Stomach smooth muscle (tissue), 2 donors: Measurements from ENCODE around the gene CNTF.

ENCODE experiments used
- H3K27ac ChIP-seq: one replicate; pipeline ENCODE4 v1.7.0; 2013; ENCODE audit warnings: mild to moderate bottlenecking, low read length, inconsistent platforms
- H3K27me3 ChIP-seq, 2 donors: one replicate each; pipeline ENCODE4 v1.7.0; 2013; ENCODE audit warnings: low read length in 2 of 2; ENCODE audit not compliant: insufficient read depth in 2 of 2, control insufficient read depth in 1 of 2
- H3K36me3 ChIP-seq, 2 donors: one replicate each; pipeline ENCODE4 v1.7.0; 2013; ENCODE audit warnings: low read length in 2 of 2; ENCODE audit not compliant: control insufficient read depth in 2 of 2, insufficient read depth in 2 of 2
- H3K4me1 ChIP-seq: one replicate; pipeline ENCODE4 v1.7.0; 2013; ENCODE audit warnings: low read length; ENCODE audit not compliant: control insufficient read depth, insufficient read depth
- H3K4me3 ChIP-seq, 2 donors: one replicate each; pipeline ENCODE4 v1.7.0; 2013; ENCODE audit warnings: low read length in 2 of 2
- H3K9ac ChIP-seq, 2 donors: one replicate each; pipeline ENCODE4 v1.7.0; 2013; ENCODE audit warnings: low read length in 2 of 2, mild to moderate bottlenecking in 1 of 2
- H3K9me3 ChIP-seq, 2 donors: one replicate each; pipeline ENCODE4 v1.7.0; 2013; ENCODE audit warnings: low read length in 2 of 2; ENCODE audit not compliant: control insufficient read depth in 2 of 2
- donor health status: healthy.
- donor health status: Pancreatic carcinoma.

CNTF gene

GRCh38 chr11:58658623-58659022, 36.2 kb downstream of the CNTF start:
- no peak overlapping the region for H3K9ac ChIP-seq
- H3K4me1 ChIP-seq: no peaks in the 10 kb centered on the region

GRCh38 chr11:58659404-58659803, 36.9 kb downstream of the CNTF start:
- H3K36me3 ChIP-seq: no peaks in the 10 kb centered on the region
- H3K4me3 ChIP-seq: no peak overlapping the region
- H3K9me3 ChIP-seq: no peaks in the 10 kb centered on the region
- H3K27me3 ChIP-seq: peaks cover 0 to 10% of the 10 kb centered on the region in 2 donors
- H3K4me1 ChIP-seq: no peaks in the 10 kb centered on the region
- H3K9ac ChIP-seq: no peak overlapping the region
- no peak overlapping the region for H3K27ac ChIP-seq

More at GRCh38 chr11:58658623-58659022, 36.2 kb downstream of the CNTF start:
- H3K36me3 ChIP-seq: no peaks in the 10 kb centered on the region
- no peaks in the 10 kb centered on the region for H3K9me3 ChIP-seq
- H3K27me3 ChIP-seq: peaks cover 0 to 9% of the 10 kb centered on the region in 2 donors
- H3K4me3 ChIP-seq: no peak overlapping the region
- H3K27ac ChIP-seq: no peak overlapping the region

GRCh38 chr11:58659910-58660570, 37.6 kb downstream of the CNTF start:
- Histone ChIP-seq H3K9me3 (no peaks in the 10 kb centered on the region), H3K36me3 (no peaks in the 10 kb centered on the region), H3K9ac (no peak overlapping the region), H3K27me3 (peaks cover 0 to 10% of the 10 kb centered on the region in 2 donors), H3K27ac (no peak overlapping the region), H3K4me1 (no peaks in the 10 kb centered on the region), H3K4me3 (no peak overlapping the region)

- Histone ChIP-seq H3K27ac (no peak overlapping the region), H3K4me1 (no peaks in the 10 kb centered on the region), H3K36me3 (no peaks in the 10 kb centered on the region), H3K4me3 (no peak overlapping the region), H3K27me3 (peaks cover 4% of the 10 kb centered on the region in 2 donors), H3K9me3 (no peaks in the 10 kb centered on the region), H3K9ac (no peak overlapping the region)
These were observed 49.6 kb downstream of the CNTF start for GRCh38 chr11:58671983-58672633.

GRCh38 chr11:58674609-58675008, 52.1 kb downstream of the CNTF start:
- no peak overlapping the region for H3K27ac ChIP-seq
- H3K4me3 ChIP-seq: no peak overlapping the region
- H3K36me3 ChIP-seq: no peaks in the 10 kb centered on the region
- H3K9me3 ChIP-seq: no peaks in the 10 kb centered on the region
- peaks cover 4% of the 10 kb centered on the region in 2 donors for H3K27me3 ChIP-seq
- H3K4me1 ChIP-seq: no peaks in the 10 kb centered on the region
- H3K9ac ChIP-seq: no peak overlapping the region
